ENCODE data around the gene TTLL5.

The TTLL5 gene

DNA sequence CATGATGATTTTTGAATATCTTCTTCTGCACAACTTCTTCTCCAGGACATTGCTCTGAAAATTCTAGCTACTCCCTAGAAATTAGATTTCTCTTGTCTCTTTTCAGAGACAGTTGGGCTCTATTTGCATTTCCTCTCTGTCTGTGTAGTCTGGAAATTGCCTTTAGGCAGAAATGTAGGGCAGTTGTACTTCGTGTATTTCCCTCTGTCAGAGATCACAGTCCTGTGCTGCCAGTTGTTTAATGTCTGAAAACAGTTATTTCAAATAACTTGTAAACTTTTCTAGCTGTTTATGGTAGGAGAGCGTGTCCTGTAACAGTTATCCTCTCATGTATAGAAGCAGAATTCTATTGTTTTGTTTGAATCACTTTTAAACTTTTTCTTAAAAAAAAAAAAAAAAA lies 86.9 kb downstream of the TTLL5 start:
- no peak for DNase-seq

DNA sequence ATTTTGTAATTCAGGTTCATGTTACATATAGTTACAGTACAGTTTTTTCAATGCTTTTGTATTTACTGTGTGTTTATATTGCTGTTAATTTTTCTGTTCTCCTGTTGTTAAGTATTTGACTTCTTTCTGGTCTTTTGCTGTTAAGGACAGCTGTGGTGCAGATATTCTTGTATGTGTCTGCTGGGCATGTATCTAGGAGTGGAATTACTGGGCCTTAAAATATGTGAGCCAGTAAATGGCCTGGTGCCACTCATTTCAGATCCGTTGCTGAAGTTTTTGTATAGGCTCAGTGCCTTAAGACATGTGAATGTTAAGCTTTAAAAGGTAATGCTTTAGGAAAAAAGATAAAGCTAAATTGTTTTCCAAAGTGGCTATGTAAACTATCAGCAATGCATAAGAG lies 87.3 kb downstream of the TTLL5 start:
- DNase-seq: no peak

DNA sequence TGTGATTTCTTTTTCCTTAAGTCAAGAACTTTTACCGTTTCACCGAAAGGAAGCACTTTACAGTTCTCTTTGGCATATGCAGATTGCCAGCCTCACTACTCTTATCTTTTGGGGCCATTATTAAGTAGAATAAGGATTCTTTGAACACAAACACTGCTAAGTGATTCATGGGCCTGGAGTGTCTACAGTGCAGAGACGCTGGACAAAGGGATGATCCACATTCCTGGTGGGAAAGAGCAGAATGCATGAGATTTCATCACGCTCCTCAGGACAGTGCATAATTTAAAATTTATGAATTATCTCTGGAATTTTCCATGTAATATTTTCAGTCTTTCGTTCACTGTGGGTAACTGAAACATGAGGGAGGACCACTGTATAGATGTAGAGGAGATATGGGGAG lies 90.2 kb downstream of the TTLL5 start:
- no peak for DNase-seq

DNA sequence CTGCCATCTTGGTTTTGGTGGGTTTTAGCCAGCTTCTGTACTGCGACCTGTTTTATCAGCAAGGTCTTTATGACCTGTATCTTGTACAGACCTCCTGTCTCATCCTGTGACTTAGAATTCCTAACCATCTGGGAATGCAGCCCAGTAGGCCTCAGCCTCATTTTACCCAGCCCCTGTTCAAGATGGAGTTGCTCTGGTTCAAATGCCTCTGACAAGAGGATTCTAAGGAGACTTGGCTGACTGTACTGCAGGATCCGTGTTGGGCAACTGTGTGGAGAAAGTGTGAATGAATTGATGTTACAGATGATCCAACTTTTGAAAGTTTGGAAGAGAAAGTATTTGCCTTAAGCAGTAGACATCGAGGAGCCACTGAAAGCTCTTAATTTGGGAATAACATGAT lies 91.0 kb downstream of the TTLL5 start:
- no peak for DNase-seq

DNA sequence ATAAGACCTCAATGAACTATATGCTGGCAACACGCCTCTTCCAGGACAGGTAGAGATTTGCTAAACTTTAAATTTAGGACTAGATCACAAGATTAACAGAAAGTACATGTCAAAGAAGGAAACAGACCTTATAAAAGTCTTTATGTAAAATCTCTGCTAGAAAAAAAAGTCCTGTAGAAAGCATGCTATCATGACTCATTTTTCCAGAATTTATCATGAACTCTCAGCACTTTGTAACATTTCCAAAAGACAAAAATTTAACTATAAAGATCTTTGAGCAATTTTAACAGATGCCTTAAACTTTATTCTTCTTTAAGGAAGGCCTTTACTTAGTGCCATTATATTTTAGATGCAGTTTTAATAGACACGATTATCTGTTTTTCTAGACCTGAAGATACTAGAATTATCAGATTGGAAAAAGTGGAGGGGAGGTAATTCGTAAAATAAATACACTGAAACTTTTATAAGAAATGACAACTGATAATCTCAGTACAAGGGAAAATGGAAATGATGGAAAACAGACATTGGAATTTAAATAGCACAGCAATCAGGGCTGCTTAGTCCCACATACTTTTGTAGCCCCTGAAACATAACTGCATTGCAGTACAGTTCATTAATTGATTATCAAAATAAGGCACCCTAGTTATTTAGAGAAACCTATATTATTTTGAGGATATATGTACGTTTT lies 92.0 kb downstream of the TTLL5 start:
- no peak for DNase-seq

DNA sequence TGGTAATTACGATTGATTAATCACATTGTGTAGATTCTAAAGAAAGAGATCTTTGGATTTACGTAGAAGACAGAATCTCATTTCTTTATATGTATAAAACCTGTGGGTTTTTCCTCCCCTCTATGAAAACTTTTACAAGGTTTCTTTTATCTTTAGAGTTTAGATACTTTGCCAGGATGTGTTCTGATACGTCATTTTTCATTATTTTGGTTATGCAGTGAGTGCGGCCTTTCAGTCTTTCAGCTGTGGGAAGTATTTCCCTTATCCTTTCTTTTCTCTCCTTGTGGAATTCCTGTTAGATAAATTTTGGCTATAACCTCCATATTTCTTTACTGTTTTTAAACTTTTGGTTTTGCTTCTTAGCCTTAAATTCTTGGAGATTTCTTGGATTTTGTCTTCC lies 92.7 kb downstream of the TTLL5 start:
- DNase-seq: no peak

DNA sequence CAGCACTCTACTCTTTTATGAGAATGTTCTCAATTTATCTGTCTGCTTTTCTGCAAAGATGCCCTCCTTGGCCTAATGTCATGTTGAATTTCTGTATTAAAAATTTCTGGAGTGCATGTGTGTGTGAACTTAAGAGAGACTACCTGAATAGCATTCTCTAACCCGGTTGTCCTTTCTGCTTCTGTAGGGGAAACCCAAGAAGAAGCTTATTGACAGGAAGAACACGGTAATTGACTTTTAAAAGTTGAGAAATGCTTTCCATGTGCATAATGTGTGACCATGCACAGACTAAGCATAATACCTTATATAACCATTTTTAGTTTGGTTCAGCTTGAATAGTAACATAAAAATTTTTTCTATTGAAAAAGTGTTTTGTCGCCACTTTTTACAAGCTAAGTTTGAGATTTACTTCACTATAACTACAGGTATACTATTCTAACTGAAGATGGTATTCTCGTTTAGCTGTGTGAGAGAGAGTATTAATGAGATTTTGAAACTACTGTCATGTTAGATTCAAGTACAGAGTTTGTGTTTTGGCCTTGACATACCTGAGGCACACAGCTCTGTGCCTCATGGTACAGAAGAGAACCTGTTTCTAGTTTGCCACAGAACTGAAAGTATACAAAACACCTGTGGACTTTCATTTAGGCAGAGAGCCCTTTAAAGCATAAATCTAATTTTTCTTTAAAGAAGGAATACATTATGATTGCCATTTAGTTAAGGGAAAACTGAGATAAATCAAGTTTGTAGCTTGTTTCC lies 96.8 kb downstream of the TTLL5 start:
- DNase-seq: no peak

DNA sequence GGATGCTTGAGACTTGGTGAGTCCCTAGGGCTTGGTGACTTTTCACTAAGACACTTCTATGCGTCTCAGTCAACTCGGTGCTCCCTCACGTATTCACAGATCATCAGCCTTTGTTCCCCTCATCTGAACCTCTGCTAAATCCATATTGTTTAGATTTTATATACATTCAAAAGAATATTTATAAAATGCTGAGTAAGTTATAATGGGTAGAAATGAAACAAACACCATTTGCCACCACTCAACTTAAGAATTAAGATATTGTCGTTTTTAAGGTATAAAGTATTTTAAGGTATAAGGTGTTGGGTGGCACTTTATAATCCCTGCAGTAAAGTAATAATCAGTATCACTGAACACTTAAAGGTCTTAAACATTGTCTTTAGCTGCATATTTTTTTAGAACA lies 103.0 kb downstream of the TTLL5 start:
- no peak for DNase-seq

DNA sequence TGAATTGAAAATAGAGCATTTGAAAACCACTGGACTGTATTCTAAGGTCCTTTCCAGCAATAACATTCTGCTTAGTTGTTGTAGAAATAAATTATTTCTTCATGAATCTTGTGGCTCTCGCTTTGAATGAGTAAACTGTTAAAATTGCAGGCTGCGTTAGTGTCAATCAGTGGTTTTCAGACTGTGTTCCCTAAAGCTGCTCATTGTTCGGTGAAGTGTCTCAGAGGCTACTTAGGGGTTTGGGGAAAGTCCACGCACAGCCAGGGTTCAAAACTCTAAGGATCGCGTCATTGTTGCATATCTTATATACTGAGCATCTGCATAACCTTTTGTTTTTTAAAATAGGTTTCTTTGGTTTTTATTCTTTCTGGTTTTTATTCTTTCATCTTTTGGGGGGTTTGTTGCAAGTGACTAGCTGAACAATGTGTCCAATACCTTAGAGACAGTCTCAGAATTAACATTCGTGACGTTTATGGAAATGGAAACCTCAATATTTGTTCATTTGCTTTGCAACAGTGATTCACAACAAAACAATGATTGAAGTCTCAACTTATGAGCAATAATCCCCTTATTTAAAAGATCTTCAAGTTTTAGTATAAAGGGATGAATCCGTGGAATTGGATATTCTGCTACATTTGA lies 108.1 kb downstream of the TTLL5 start:
- no peak for DNase-seq

DNA sequence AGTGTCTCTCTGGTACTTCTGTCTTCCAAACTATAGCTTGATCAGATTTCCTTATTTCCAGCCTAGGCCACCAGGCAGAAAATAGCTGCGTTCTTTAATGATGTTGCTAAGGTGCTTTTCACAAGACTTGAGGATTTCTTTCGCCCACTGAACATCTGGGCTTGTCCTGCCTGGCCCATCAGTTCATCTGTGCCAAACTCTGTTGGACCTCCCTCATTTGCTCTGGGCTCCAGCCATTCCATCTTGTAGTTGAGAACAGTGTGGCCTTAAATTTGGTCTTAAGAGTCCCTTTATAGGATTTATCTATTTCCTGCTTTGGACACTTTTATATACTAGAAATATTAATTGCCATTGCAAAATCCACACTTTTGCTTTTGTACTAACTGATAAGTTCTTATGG lies 109.6 kb downstream of the TTLL5 start:
- DNase-seq: no peak

DNA sequence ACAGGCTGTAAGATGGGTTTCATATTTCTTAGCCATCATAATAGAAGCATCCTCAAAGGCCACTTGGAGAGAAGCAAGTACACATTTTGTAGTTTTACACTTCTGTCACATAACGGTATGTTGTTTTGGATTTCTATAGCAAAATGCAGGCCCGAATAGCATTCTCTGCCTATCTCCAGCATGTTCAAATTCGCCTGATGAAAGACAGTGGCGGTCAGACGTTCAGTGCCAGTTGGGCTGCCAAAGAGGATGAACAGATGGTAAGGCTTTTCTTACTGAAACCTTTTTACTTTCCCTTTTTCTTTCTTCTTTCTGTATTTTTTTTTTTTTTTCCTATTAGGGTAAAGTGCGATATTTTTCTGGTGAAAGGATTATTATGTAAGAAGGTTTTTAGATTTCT lies 110.5 kb downstream of the TTLL5 start:
- DNase-seq: no peak

DNA sequence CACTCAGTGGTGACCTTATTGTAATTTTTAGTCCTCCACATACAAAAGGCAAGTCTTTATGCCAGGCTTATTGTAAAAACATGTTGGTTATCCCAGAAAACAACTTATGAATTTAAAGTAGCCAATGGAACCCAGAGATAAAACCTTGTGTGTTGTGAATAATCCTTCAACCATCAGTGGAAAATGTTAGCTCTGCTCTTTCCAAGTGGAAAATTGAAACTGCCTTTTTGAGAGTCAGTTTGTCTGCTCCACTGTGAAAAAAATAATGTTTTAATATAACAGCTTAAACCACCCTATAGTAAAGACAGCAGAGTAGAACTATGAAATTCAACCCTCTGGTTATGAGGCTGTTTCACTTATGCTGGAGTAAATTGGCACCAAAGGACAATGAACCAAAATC lies 112.0 kb downstream of the TTLL5 start:
- no peak for DNase-seq

DNA sequence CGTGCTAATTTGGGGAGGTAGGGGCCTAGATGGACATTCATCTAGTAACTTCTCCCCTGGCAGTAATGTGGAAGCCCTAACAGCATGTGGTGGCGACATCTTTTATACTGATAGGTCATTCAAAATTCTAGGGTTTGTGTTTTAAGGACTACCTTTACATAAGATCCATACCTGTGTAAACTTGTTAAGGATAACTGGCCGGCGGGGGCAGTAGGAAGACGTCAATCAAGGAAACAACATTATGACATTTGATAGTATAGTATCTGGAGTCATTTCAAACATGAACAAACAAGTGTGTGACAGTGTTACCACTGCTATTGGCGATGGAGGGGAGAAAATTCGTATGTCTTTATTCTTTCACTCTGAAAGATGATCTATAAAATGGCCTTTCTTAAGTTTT lies 120.0 kb downstream of the TTLL5 start:
- DNase-seq: no peak

DNA sequence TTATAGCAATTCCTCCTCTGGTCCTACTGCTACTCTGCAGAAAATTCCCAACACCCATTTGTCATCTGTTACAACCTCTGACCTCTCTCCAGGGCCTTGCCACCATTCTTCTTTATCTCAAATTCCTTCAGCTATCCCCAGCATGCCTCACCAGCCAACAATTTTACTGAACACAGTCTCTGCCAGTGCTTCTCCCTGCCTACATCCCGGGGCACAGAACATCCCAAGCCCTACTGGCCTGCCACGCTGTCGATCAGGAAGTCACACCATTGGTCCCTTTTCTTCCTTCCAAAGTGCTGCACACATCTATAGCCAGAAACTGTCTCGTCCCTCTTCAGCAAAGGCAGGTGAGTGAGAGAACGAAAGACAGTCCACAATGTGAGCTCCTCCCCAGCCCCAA lies 122.1 kb downstream of the TTLL5 start:
- no peak for DNase-seq

DNA sequence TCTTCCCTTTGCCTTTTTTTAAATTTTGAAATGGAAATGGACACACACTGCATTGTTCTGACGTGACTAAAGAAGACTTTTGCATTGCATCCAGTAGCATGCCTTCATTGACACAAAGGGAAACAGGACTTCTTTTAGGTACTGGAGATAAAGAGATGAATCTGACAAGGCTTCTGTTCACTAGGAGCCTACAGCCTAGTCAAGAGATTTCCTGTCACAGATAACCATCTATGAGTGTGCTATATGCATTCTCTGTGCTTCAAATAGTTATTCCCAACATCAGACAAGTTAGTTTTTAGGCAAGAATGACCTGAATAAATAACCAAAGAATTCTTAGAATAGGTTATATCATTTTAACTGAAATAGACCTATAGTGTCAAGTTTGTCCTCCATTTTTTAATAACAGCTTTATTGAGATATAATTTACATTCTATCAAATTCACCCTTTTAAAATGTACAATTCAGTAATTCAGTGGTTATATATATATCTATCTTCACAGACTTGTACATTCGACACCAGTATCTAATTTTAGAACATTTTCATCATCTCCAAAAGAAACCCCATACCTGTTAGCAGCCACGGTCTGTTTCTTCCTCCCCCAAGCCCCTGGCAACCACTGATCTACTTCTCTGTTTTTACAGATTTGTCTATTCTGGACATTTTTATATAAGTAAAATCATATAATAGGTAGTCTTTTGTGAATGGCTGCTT lies 122.7 kb downstream of the TTLL5 start:
- DNase-seq: no peak

DNA sequence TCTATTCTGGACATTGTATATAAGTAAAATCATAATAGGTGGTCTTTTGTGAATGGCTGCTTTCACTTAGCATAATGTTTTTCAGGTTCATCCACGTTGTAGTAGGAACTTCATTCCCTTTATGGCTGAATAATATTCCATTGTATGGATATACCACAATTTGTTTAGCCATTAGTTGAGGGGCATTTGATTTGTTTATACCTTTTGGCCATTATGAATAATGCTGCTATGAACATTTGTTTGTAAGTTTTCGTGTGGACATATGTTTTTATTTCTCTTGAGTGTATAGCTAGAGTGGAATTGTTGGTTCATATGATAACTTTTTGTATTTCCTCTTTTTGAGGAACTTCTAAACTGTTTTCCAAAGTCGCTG lies 123.3 kb downstream of the TTLL5 start:
- DNase-seq: no peak

DNA sequence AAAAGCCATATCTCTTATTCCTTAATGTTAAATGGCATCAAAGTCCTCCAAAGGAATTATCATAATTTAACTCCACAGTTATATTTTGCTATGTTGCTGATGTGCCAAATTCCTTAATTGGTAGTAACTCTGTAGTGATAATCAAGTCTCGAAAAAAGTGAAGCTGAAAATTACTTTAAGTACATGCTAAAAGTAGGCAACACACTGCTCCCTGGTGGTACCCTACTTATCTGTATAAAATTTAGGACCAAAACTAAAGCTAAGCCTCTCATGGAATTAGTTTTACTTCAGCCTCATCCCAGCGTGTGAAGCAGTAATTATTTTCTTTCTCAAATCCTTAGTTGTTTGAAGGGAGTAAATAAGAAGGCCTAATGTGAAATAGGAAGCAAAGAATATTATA lies 132.8 kb downstream of the TTLL5 start:
- DNase-seq: no peak

DNA sequence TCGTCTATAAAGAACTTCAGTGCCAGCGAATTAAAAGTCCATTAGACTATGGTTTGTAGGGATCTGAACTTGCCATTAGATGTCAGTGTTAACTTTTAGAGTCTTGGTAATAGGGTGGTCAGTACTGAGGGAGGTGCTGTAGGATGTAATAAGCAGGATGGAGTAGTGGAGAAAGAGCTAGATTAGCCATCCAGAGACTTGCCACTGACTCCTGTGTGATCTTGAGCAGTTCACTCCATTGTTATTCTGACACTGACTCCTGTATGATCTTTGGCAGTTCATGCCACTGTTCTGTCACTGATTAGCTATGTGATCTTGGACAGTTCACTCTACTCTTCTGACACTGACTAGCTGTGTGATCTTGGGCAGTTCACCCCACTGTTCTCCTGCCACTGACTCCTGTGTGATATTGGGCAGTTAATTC lies 133.6 kb downstream of the TTLL5 start:
- DNase-seq: no peak

DNA sequence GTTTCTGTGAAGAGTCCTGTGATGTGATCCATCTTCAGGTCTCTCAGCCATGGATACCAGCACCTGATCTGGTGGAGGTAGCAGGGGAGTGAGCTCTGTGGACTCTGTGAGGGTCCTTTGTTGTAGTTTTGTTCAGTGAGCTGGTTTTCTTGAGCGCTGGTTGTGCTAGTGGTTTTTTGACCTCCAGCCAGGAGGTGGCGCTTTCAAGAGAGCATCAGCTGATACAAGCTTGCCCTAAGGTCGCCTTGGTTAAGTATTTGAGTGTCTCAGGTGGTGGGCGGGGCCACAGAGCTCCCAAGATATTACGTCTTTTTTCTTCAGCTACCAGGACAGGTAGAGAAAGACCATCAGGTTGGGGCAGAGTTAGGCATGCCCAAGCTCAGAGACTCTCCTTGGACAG lies 139.7 kb downstream of the TTLL5 start:
- no peak for DNase-seq

DNA sequence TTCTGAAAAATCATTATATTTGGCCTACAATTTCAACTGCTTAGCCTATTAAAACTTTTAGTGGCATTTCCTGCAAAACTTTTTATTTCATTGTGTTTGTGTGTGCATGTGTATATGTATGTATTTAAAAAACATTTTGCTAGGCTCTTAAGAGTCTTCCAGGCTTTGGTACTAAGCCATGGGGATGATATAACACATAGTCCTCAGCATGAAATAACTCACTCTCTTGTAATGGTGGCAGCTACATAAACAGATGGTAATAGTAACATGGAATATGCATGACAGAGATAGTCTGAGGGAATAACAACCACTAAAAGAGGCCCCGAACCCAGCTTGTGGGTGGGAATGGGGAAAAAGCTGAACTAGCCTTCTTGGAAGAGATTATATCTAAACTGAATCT lies 141.4 kb downstream of the TTLL5 start:
- DNase-seq: no peak

DNA sequence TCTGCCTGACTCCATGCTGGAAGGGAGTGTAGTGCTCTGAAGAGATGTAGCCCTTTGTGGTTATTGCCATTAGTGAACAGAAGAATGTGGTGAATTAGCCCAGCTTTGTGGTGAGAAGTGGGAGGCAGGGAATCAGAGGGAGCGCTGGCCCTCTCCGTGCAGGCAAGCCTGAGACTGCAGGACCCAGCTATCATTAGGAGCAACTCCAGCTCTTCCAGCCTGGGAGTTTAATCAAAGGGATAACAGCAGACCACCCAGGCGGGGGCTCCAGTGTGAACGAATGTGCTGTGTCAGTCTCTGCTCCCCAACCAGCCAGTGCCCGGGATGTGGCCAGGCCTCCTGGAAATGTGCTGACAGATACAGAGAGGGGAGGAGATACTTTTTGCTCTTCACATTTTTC lies 142.7 kb downstream of the TTLL5 start:
- no peak for DNase-seq

DNA sequence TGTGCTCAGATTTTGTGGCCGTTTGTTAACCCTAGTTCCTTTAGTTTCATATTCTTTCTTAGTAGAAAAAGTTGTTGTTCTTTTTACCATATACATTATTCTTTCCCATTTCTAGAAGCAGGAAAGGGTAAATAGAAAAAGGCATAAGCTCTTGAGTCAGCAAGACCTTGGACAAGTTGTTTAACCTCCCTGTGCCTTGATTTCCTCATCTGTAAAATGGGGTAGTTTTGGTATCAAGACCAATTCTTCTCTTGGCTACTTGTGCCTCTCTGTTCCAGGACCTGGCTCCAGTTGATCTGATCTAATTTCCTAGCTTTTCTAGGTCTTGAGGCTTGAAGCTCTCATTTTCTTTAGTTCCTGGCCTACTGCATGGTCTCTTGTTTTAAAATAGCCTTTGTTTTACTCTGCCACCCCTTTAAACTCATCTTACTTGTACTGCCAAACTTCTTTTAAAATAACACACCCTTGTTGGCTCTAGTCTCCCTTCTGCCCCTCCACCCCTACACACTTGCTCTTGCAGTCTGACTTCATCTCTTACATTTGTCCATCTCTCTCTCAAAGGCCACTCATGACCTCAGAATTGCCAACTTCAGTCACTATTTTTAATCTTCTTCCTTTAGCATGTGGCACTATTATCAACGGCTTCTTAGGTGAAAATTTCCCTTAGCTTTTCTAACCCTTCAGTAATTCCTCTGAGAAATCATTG lies 143.7 kb downstream of the TTLL5 start:
- no peak for DNase-seq

DNA sequence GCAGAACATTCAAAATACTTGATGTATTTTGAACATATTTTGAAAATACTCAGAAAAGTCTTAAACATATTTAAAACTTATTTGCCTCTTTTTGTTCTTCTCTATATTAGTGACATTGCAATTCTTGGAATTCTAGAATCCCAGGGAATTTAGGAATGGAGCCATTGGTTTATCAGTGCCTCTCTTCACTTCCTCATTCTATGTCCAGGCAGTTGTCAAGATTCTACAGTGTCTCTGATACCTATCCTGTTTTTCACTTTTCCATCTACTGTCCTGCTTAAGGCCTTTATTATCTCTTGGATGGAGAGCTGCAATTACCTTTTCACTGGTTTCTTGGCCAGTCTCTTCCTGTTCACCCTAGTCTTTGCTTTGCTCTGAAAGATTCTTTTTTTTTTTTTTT lies 144.6 kb downstream of the TTLL5 start:
- DNase-seq: no peak

All from activated CD4-positive, alpha-beta T cell treated with anti-CD3 and anti-CD28 coated beads for 4 hours (primary cell).